Lower leg skin (tissue), 4 donors: Measurements from ENCODE around the gene GPATCH8. TPM values are rescaled to one million over a fixed set of nuclear protein-coding genes. Genes with fewer than 3 reads are reported as not detected.

ENCODE experiments used
- DNase-seq, 2 donors: peaks; one replicate each; pipeline ENCODE4 v3.0.0-alpha.2; 2019; ENCODE audit warnings: low spot score in 2 of 2
- H3K4me3 ChIP-seq: fragments of 200-600 bp; sonication (generic); 2 replicates; pipeline ENCODE4 v1.5.1; 2017; ENCODE audit warnings: mild to moderate bottlenecking, low read depth; ENCODE audit not compliant: poor library complexity, severe bottlenecking
- CTCF ChIP-seq, 3 donors: fragments of 450-650 bp; IDR thresholded peaks; one replicate each; pipeline ENCODE4 v1.5.1; 2016; ENCODE audit warnings: antibody characterized with exemption in 3 of 3, mild to moderate bottlenecking in 3 of 3, moderate library complexity in 2 of 3
- POLR2A ChIP-seq, 2 donors: fragments of 450-650 bp; IDR thresholded peaks; one replicate each; pipeline ENCODE4 v1.6.1; 2016 to 2017; ENCODE audit warnings: antibody characterized with exemption in 2 of 2, mild to moderate bottlenecking in 1 of 2, moderate library complexity in 1 of 2
- WGBS, 2 donors: methylation state at CpG; one replicate each; pipeline ENCODE4 v1.1.5; 2018; 5-methylcytosine and 5-hydroxymethylcytosine counted together
- intact Hi-C: fragments of 100-400 bp; cut with DNase I; formaldehyde crosslinking; loops from one replicate; pipeline ENCODE4 v1.15.0; 2023; ENCODE audit warnings: low total_unique reads
- total RNA-seq, 4 donors: library from RNA; depleted of rRNA; stranded (reverse); fragments of >200 nt; gene quantifications; one replicate each; pipeline ENCODE4 v1.1.0, GENCODE V29; 2016

The GPATCH8 gene
- total RNA-seq, 4 donors from 2014 or later, result 31.1 to 43.1 (median 35.6) TPM

- no peak for DNase-seq
- TF ChIP-seq CTCF (IDR thresholded peaks at IDR 0.05), result no peak
- TF ChIP-seq POLR2A (IDR thresholded peaks at IDR 0.05), result no peak
- 0% methylated on average over 6 to 41 of the region's 63 CpGs for WGBS, 2 donors
- intact Hi-C loops, result no loop called here
- H3K4me3 ChIP-seq, result peak within 1 kb of the TSS; percentile 37
Observed at GRCh38 chr17:44363613-44364159, 139.5 kb downstream of the GPATCH8 start, which contains the start of gene FAM171A2. FAM171A2 (minus strand) TSS chr17:44363853; CDS start chr17:44363714, 139 bp downstream.

GRCh38 chr17:44362949-44363612 lies 140.1 kb downstream of the GPATCH8 start:
- no peak for TF ChIP-seq CTCF (IDR thresholded peaks at IDR 0.05)
- no peak for TF ChIP-seq POLR2A (IDR thresholded peaks at IDR 0.05)
- peak overlapping the region; percentile 37 for H3K4me3 ChIP-seq
- intact Hi-C loops, result loop anchor here (1.0 kb wide), 1 partner anchor 144 kb away; the partner anchor contains the start of gene UBTF
- no peak for DNase-seq
- 1% methylated on average over 18 to 37 of the region's 45 CpGs for WGBS, 2 donors

DNA sequence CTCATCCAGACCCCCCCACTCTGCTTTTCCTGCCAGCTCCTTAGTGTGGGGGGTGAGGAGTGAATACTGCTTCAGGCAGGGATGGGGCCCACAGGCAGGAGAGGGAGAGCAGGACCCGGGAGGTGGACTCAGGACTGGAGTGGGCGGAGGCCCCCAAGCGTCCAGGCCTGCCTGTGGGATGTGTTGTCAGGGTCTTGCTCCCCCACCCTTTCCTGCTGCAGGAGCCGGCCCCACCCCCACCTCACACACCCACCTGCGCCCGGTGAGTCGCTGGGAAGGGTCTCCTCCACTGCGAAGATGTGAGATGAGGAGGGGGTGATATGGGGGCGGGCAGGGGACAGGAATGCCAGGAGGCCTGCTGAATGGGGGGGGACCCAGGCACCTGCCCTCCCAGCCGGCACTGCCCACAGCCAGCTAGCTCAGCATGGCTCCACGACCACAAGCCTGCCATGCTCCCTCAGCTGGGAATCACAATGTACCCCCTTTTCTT lies 140.7 kb downstream of the GPATCH8 start:
- intact Hi-C loops, result loop anchor here (1.0 kb wide), 1 partner anchor 143 kb away; the partner anchor contains the start of gene UBTF
- H3K4me3 ChIP-seq, result no peak overlapping the region
- TF ChIP-seq POLR2A (IDR thresholded peaks at IDR 0.05), result no peak
- TF ChIP-seq CTCF (IDR thresholded peaks at IDR 0.05), result no peak
- DNase-seq, result no peak
- WGBS, 2 donors, result 27 to 30% methylated on average over 11 of the region's 11 CpGs

- TF ChIP-seq CTCF (IDR thresholded peaks at IDR 0.05), result no peak
- TF ChIP-seq POLR2A (IDR thresholded peaks at IDR 0.05), result no peak
- intact Hi-C loops, result loop anchor here (1.0 kb wide), 1 partner anchor 142 kb away; the partner anchor contains the start of gene UBTF
- 54 to 67% methylated on average over 11 of the region's 11 CpGs for WGBS, 2 donors
- H3K4me3 ChIP-seq, result no peak overlapping the region
- no peak for DNase-seq
Observed at GRCh38 chr17:44361292-44362260, 141.6 kb downstream of the GPATCH8 start.

DNA sequence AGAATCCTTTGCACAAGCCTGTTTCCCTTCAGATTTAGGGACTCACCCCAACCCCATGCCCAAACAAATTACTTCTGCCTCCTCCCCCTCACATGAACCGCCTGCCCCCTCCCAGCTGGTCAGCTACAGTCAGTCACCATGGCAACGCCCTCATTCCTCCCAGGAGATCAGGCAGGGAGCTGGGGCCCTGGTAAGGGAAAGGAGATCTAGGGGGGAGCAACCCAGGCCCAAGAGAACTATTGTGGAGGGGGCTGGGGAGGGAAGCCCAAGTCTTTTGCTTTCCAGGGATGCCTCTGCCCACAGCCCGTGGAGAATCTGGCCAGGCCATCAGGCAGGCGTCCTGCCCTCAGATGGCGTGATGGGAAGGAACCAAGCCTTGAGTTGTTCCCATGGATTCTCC lies 142.4 kb downstream of the GPATCH8 start:
- intact Hi-C loops, result no loop called here
- TF ChIP-seq POLR2A (IDR thresholded peaks at IDR 0.05) (no peak), CTCF (IDR thresholded peaks at IDR 0.05) (no peak)
- DNase-seq, result no peak
- 68 to 75% methylated on average over 5 of the region's 5 CpGs for WGBS, 2 donors
- no peak overlapping the region for H3K4me3 ChIP-seq
